Measurements from ENCODE around the gene MTMR12.
"Not testable (repeated sequence)": the region's sequence is repeated elsewhere in the genome, so short reads cannot be mapped to it uniquely, and the experiment has no call there.

MTMR12 gene

GRCh38 chr5:32222723-32223470, 89.8 kb downstream of the MTMR12 start:
- DNase-seq (ENCODE audit: insufficient read length, low spot score) (no peak), FAIRE-seq (no peak)
- no peak for TF ChIP-seq CTCF (IDR thresholded peaks at IDR 0.05; ENCODE audit: insufficient read depth, missing control alignments)

GRCh38 chr5:32217886-32218396, 94.8 kb downstream of the MTMR12 start:
- no peak for DNase-seq (ENCODE audit: insufficient read length, low spot score)
- TF ChIP-seq CTCF (IDR thresholded peaks at IDR 0.05; ENCODE audit: insufficient read depth, missing control alignments), result no peak
- no peak for FAIRE-seq

GRCh38 chr5:32214344-32214743, 98.4 kb downstream of the MTMR12 start:
- FAIRE-seq; DNase-seq (ENCODE audit: insufficient read length, low spot score): not testable (repeated sequence)

GRCh38 chr5:32210151-32210550, 102.6 kb downstream of the MTMR12 start:
- DNase-seq (ENCODE audit: insufficient read length, low spot score), result no peak
- TF ChIP-seq CTCF (IDR thresholded peaks at IDR 0.05; ENCODE audit: insufficient read depth, missing control alignments), result no peak
- FAIRE-seq, result no peak

- not testable (repeated sequence) for FAIRE-seq
Observed at GRCh38 chr5:32208837-32209236, 103.9 kb downstream of the MTMR12 start.

GRCh38 chr5:32207355-32207634, 105.4 kb downstream of the MTMR12 start:
- no peak for TF ChIP-seq CTCF (IDR thresholded peaks at IDR 0.05; ENCODE audit: insufficient read depth, missing control alignments)
- DNase-seq (ENCODE audit: insufficient read length, low spot score), result no peak
- no peak for FAIRE-seq

More at GRCh38 chr5:32208837-32209236, 103.9 kb downstream of the MTMR12 start:
- not testable (repeated sequence) for DNase-seq (ENCODE audit: insufficient read length, low spot score)

GRCh38 chr5:32206509-32207354, 106.0 kb downstream of the MTMR12 start:
- DNase-seq (ENCODE audit: insufficient read length, low spot score) (no peak), FAIRE-seq (no peak)
- no peak for TF ChIP-seq CTCF (IDR thresholded peaks at IDR 0.05; ENCODE audit: insufficient read depth, missing control alignments)

GRCh38 chr5:32206053-32206452, 106.7 kb downstream of the MTMR12 start:
- DNase-seq (ENCODE audit: insufficient read length, low spot score), result no peak
- TF ChIP-seq CTCF (IDR thresholded peaks at IDR 0.05; ENCODE audit: insufficient read depth, missing control alignments), result no peak
- no peak for FAIRE-seq

Data from D721Med (cell line).